ENCODE results near the gene CPNE6. TPM values are rescaled to one million over a fixed set of nuclear protein-coding genes. Genes with fewer than 3 reads are reported as not detected.

Gene CPNE6
- polyA plus RNA-seq, 3 donors = not detected

GRCh38 chr14:24067133-24068082, 4.0 kb upstream of the CPNE6 start:
- no peak for TF ChIP-seq CTCF (IDR thresholded peaks at IDR 0.05)
- no peak overlapping the region for H3K4me2 ChIP-seq (replicated peaks; ENCODE audit: extremely low read depth, low read length, poor library complexity, severe bottlenecking)

GRCh38 chr14:24068711-24069410, 2.5 kb upstream of the CPNE6 start:
- no peak overlapping the region for H3K4me2 ChIP-seq (replicated peaks; ENCODE audit: extremely low read depth, low read length, poor library complexity, severe bottlenecking)
- Mint-ChIP-seq H3K9me3 (no peaks in the 10 kb centered on the region), H3K4me3 (no peak overlapping the region), H3K27me3 (ENCODE audit: low read depth in 3 of 3) (peaks cover 4 to 15% (median 10%) of the 10 kb centered on the region in 3 donors), H3K36me3 (no peaks in the 10 kb centered on the region), H3K4me1 (peaks cover 6% of the 10 kb centered on the region), H3K27ac (no peak overlapping the region)
- no peak overlapping the region for H3K4me3 ChIP-seq (replicated peaks in 1 of 3; ENCODE audit: low read depth in 2 of 3, low read length in 3 of 3)
- intact Hi-C loops (cut with micrococcal nuclease) = no loop called here
- H3K9ac ChIP-seq (ENCODE audit: insufficient read depth, low read length, poor library complexity, severe bottlenecking) = no peak overlapping the region
- no peak for TF ChIP-seq CTCF (IDR thresholded peaks at IDR 0.05)
- H2AFZ ChIP-seq (ENCODE audit: insufficient read depth, low read depth, low read length, poor library complexity, severe bottlenecking) = no peak overlapping the region
- H4K20me1 ChIP-seq (ENCODE audit: insufficient read depth, low read length) = no peaks in the 10 kb centered on the region
- no peak for DNase-seq
- no peaks in the 10 kb centered on the region for H3K79me2 ChIP-seq (ENCODE audit: insufficient read depth, low read length)
- H3K4me1 ChIP-seq (ENCODE audit: control insufficient read depth in 1 of 2, insufficient read depth in 2 of 2, low read length in 2 of 2) = no peaks in the 10 kb centered on the region
- no peaks in the 10 kb centered on the region for H3K27me3 ChIP-seq (ENCODE audit: control insufficient read depth in 2 of 2, insufficient read depth in 2 of 2, low read length in 2 of 2)
- no peaks in the 10 kb centered on the region for H3K36me3 ChIP-seq (replicated peaks in 1 of 2; ENCODE audit: control insufficient read depth in 1 of 2, insufficient read depth in 2 of 2, low read length in 2 of 2)
- no peak overlapping the region for H3K27ac ChIP-seq (ENCODE audit: low read depth in 1 of 2, low read length in 2 of 2)
- no peaks in the 10 kb centered on the region for H3K9me3 ChIP-seq (replicated peaks in 1 of 2; ENCODE audit: control insufficient read depth in 1 of 2, insufficient read depth in 1 of 2, low read length in 2 of 2)
- WGBS (ENCODE audit: insufficient coverage) = 100% methylated on average over 5 of the region's 10 CpGs

More at GRCh38 chr14:24067133-24068082, 4.0 kb upstream of the CPNE6 start:
- no peak overlapping the region for H2AFZ ChIP-seq (ENCODE audit: insufficient read depth, low read depth, low read length, poor library complexity, severe bottlenecking)
- H3K9me3 Mint-ChIP-seq = peaks cover 0 to 2% (median 0%) of the 10 kb centered on the region in 7 donors
- H3K36me3 Mint-ChIP-seq = no peaks in the 10 kb centered on the region
- H3K27ac ChIP-seq (ENCODE audit: low read depth in 1 of 2, low read length in 2 of 2) = no peak overlapping the region
- intact Hi-C loops (cut with micrococcal nuclease) = no loop called here
- H3K27ac Mint-ChIP-seq = no peak overlapping the region
- H3K4me3 ChIP-seq (replicated peaks in 1 of 3; ENCODE audit: low read depth in 2 of 3, low read length in 3 of 3) = no peak overlapping the region
- no peak overlapping the region for H3K9ac ChIP-seq (ENCODE audit: insufficient read depth, low read length, poor library complexity, severe bottlenecking)
- H3K9me3 ChIP-seq (replicated peaks in 1 of 2; ENCODE audit: control insufficient read depth in 1 of 2, insufficient read depth in 1 of 2, low read length in 2 of 2) = no peaks in the 10 kb centered on the region
- no peaks in the 10 kb centered on the region for H4K20me1 ChIP-seq (ENCODE audit: insufficient read depth, low read length)
- no peaks in the 10 kb centered on the region for H3K36me3 ChIP-seq (replicated peaks in 1 of 2; ENCODE audit: control insufficient read depth in 1 of 2, insufficient read depth in 2 of 2, low read length in 2 of 2)
- H3K4me1 ChIP-seq (ENCODE audit: control insufficient read depth in 1 of 2, insufficient read depth in 2 of 2, low read length in 2 of 2) = no peaks in the 10 kb centered on the region
- 94% methylated on average over 7 of the region's 12 CpGs for WGBS (ENCODE audit: insufficient coverage)
- H3K79me2 ChIP-seq (ENCODE audit: insufficient read depth, low read length) = no peaks in the 10 kb centered on the region
- H3K27me3 ChIP-seq (ENCODE audit: control insufficient read depth in 2 of 2, insufficient read depth in 2 of 2, low read length in 2 of 2) = no peaks in the 10 kb centered on the region
- H3K4me3 Mint-ChIP-seq = no peak overlapping the region
- peaks cover 6% of the 10 kb centered on the region for H3K4me1 Mint-ChIP-seq
- no peak for DNase-seq
- peaks cover 5 to 15% (median 7%) of the 10 kb centered on the region in 3 donors for H3K27me3 Mint-ChIP-seq (ENCODE audit: low read depth in 3 of 3)
